ENCODE measurements around the gene SMARCC2. TPM values are rescaled to one million over a fixed set of nuclear protein-coding genes. Genes with fewer than 3 reads are reported as not detected.
A peak's percentile ranks its signal among the peaks of the same experiment; 100 is the strongest.

Gene SMARCC2
- polyA plus RNA-seq, 2 of the 4 experiments (the other 2 are of a cell fraction), result 51.9 to 83.9 TPM

DNA sequence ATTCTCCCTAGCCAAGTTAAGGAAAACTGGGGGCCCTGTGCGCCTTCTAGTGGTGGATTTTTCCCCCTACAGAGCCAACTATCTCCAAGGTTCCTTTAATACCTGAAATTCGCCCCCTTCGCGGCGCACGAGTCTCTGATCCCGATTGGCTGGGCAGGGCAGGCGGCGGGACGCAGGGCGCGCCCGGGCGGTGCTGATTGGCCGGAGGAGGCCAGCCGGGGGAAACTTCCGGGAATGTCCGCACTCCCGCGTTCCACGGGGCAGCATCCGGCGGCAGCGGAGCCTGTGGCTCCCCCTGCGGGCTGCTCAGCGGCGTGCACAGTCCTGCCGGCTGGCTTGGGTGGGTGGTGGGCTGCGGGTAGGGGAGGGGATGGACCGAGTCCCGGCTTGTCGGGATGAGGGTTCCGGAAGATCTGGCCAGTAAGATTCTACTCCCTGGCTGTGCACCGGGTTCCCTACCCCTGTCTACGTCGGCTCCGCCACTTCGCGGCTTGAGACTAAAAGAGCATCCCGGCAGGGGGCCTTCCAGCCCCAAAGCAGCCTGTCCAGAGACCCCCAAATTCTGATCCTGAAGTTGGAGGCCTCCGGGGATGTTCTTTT is 34.9 kb upstream of the SMARCC2 start, which contains the start of gene NABP2 (continued):
- TF ChIP-seq, protein P1, sequence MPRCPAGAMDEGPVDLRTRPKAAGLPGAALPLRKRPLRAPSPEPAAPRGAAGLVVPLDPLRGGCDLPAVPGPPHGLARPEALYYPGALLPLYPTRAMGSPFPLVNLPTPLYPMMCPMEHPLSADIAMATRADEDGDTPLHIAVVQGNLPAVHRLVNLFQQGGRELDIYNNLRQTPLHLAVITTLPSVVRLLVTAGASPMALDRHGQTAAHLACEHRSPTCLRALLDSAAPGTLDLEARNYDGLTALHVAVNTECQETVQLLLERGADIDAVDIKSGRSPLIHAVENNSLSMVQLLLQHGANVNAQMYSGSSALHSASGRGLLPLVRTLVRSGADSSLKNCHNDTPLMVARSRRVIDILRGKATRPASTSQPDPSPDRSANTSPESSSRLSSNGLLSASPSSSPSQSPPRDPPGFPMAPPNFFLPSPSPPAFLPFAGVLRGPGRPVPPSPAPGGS (IDR thresholded peaks at IDR 0.05), result 0 out of 3 replicates have a peak, but pooled peaks have one; percentile 12
- TF ChIP-seq HOXA7 (CRISPR knock-in tag; IDR thresholded peaks at IDR 0.05) (no peak), MAZ (IDR thresholded peaks at IDR 0.05; ENCODE audit: borderline replicate concordance, low read depth, low read length) (no peak), EHF (CRISPR knock-in tag; IDR thresholded peaks at IDR 0.05) (no peak), SREBF2 (IDR thresholded peaks at IDR 0.05) (no peak), NPAS2 (CRISPR knock-in tag; IDR thresholded peaks at IDR 0.05; ENCODE audit: borderline replicate concordance) (no peak), ZC3H11A (IDR thresholded peaks at IDR 0.05) (no peak), JUNB (IDR thresholded peaks at IDR 0.05) (no peak), RCOR1 (IDR thresholded peaks at IDR 0.05; ENCODE audit: low read depth, low read length) (no peak), EHMT2 (IDR thresholded peaks at IDR 0.05; ENCODE audit: low read depth) (no peak), HEYL (CRISPR knock-in tag; IDR thresholded peaks at IDR 0.05) (no peak), HOXB13 (CRISPR knock-in tag; IDR thresholded peaks at IDR 0.05; ENCODE audit: low read depth) (no peak), NR3C1 (IDR thresholded peaks at IDR 0.05) (no peak), RAD21 (conservative IDR thresholded peaks at IDR 0.05 in 1 of 2, IDR thresholded peaks at IDR 0.05 in 1 of 2) (peak; percentile 57 to 73), MAFK (IDR thresholded peaks at IDR 0.05; ENCODE audit: partially characterized antibody) (no peak), RFX5 (IDR thresholded peaks at IDR 0.05) (peak; percentile 89), CBX2 (IDR thresholded peaks at IDR 0.05; ENCODE audit: borderline replicate concordance, low read depth) (no peak), HOXB5 (CRISPR knock-in tag; IDR thresholded peaks at IDR 0.05) (no peak), GATA3 (IDR thresholded peaks at IDR 0.05; ENCODE audit: borderline replicate concordance) (no peak), NFE2L2 (conservative IDR thresholded peaks at IDR 0.05; ENCODE audit: low read length) (no peak), KDM1A (IDR thresholded peaks at IDR 0.05; ENCODE audit: low read depth) (no peak), PHF8 (IDR thresholded peaks at IDR 0.05; ENCODE audit: borderline replicate concordance, low read depth) (0 out of 2 replicates have a peak, but pooled peaks have one; percentile 25)
- TF ChIP-seq, protein P2, sequence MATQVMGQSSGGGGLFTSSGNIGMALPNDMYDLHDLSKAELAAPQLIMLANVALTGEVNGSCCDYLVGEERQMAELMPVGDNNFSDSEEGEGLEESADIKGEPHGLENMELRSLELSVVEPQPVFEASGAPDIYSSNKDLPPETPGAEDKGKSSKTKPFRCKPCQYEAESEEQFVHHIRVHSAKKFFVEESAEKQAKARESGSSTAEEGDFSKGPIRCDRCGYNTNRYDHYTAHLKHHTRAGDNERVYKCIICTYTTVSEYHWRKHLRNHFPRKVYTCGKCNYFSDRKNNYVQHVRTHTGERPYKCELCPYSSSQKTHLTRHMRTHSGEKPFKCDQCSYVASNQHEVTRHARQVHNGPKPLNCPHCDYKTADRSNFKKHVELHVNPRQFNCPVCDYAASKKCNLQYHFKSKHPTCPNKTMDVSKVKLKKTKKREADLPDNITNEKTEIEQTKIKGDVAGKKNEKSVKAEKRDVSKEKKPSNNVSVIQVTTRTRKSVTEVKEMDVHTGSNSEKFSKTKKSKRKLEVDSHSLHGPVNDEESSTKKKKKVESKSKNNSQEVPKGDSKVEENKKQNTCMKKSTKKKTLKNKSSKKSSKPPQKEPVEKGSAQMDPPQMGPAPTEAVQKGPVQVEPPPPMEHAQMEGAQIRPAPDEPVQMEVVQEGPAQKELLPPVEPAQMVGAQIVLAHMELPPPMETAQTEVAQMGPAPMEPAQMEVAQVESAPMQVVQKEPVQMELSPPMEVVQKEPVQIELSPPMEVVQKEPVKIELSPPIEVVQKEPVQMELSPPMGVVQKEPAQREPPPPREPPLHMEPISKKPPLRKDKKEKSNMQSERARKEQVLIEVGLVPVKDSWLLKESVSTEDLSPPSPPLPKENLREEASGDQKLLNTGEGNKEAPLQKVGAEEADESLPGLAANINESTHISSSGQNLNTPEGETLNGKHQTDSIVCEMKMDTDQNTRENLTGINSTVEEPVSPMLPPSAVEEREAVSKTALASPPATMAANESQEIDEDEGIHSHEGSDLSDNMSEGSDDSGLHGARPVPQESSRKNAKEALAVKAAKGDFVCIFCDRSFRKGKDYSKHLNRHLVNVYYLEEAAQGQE (IDR thresholded peaks at IDR 0.05), result no peak
- TF ChIP-seq, protein P3, sequence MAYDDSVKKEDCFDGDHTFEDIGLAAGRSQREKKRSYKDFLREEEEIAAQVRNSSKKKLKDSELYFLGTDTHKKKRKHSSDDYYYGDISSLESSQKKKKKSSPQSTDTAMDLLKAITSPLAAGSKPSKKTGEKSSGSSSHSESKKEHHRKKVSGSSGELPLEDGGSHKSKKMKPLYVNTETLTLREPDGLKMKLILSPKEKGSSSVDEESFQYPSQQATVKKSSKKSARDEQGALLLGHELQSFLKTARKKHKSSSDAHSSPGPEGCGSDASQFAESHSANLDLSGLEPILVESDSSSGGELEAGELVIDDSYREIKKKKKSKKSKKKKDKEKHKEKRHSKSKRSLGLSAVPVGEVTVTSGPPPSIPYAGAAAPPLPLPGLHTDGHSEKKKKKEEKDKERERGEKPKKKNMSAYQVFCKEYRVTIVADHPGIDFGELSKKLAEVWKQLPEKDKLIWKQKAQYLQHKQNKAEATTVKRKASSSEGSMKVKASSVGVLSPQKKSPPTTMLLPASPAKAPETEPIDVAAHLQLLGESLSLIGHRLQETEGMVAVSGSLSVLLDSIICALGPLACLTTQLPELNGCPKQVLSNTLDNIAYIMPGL (CRISPR knock-in tag; IDR thresholded peaks at IDR 0.05; ENCODE audit: borderline replicate concordance), result peak; percentile 77; the same call in 1 of the 2 replicates
- TF ChIP-seq, protein P4, sequence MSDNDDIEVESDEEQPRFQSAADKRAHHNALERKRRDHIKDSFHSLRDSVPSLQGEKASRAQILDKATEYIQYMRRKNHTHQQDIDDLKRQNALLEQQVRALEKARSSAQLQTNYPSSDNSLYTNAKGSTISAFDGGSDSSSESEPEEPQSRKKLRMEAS (IDR thresholded peaks at IDR 0.05), result peak; percentile 93
- TF ChIP-seq, protein P5, sequence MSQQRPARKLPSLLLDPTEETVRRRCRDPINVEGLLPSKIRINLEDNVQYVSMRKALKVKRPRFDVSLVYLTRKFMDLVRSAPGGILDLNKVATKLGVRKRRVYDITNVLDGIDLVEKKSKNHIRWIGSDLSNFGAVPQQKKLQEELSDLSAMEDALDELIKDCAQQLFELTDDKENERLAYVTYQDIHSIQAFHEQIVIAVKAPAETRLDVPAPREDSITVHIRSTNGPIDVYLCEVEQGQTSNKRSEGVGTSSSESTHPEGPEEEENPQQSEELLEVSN (IDR thresholded peaks at IDR 0.05; ENCODE audit: borderline replicate concordance, low read depth), result peak; percentile 93
